ENCODE measurements around the gene TLR2.

- TF ChIP-seq CTCF (IDR thresholded peaks at IDR 0.05) (no peak), POLR2AphosphoS5 (IDR thresholded peaks at IDR 0.05) (no peak)
Measured at GRCh38 chr4:153735906-153736461, 51.9 kb downstream of the TLR2 start.
